ENCODE data around the gene SLC38A3. TPM values are rescaled to one million over a fixed set of nuclear protein-coding genes. Genes with fewer than 3 reads are reported as not detected.

Gene SLC38A3
- total RNA-seq, 1 experiment from 2014 or later = 6.0 TPM

DNA sequence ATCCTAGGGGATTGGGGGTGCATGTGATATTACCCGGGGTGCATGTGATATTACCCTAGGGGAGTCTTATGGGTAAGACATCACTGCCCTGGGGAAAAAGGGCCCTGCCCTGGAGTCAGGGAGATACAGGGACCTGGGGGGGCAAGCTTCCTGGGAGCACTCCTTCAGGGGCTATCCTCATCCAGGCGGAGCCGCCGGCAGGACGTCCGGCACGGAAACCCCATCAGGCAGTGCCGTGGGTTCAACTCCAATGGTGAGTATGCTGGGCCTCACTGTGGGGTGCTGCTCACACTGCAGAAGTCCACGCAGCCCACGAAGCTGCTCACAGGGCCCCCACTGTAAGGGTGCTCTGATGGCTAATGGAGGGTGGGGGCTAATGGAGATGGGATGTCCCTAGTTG is 19.0 kb upstream of the SLC38A3 start:
- in situ Hi-C loops (cut with HindIII; ENCODE audit: low pct_unique_long_range_greater_than_20kb, low sequenced_read_pairs) = no loop called here
- DNase-seq (ENCODE audit: low read depth, low spot score) = no peak
- intact Hi-C loops (cut with micrococcal nuclease; ENCODE audit: unreplicated experiment) = no loop called here
- BruUV-seq (replicated peaks) = no TSS peak
- ChIA-PET POLR2A (no interaction called here), CTCF (no interaction called here)
- ATAC-seq = no peak
- H3K4me1 ChIP-seq (ENCODE audit: control insufficient read depth, insufficient read depth, low read length) = peaks cover 27% of the 10 kb centered on the region
- no peak overlapping the region for H3K4me3 ChIP-seq (ENCODE audit: low read depth in 2 of 2, low read length in 2 of 2)
- H3K9me3 ChIP-seq (ENCODE audit: control insufficient read depth, insufficient read depth, low read depth, low read length) = no peaks in the 10 kb centered on the region
- H3K27ac ChIP-seq (ENCODE audit: low read length) = no peak overlapping the region
- no peaks in the 10 kb centered on the region for H3K27me3 ChIP-seq (ENCODE audit: control insufficient read depth, insufficient read depth, low read length)
- TF ChIP-seq POLR2AphosphoS5 (IDR thresholded peaks at IDR 0.05; ENCODE audit: low read depth, low read length) (no peak), REST (IDR thresholded peaks at IDR 0.05; ENCODE audit: insufficient read depth in 1 of 2, low read depth in 2 of 2, low read length in 1 of 2) (no peak), TCF7L2 (IDR thresholded peaks at IDR 0.05; ENCODE audit: low read depth, low read length) (no peak), CTCF (IDR thresholded peaks at IDR 0.05) (no peak), SIN3A (IDR thresholded peaks at IDR 0.05; ENCODE audit: borderline replicate concordance, insufficient read depth, low read depth, low read length) (no peak)
- no peaks in the 10 kb centered on the region; the same call in 1 of the 2 replicates for H3K36me3 ChIP-seq (ENCODE audit: control insufficient read depth, insufficient read depth, low read length)

- H3K4me3 ChIP-seq (ENCODE audit: low read depth in 2 of 2, low read length in 2 of 2) = no peak overlapping the region
- intact Hi-C loops (cut with micrococcal nuclease; ENCODE audit: unreplicated experiment) = no loop called here
- H3K9me3 ChIP-seq (ENCODE audit: control insufficient read depth, insufficient read depth, low read depth, low read length) = no peaks in the 10 kb centered on the region
- no peak overlapping the region for H3K27ac ChIP-seq (ENCODE audit: low read length)
- no peaks in the 10 kb centered on the region; the same call in 1 of the 2 replicates for H3K36me3 ChIP-seq (ENCODE audit: control insufficient read depth, insufficient read depth, low read length)
- BruUV-seq (replicated peaks) = no TSS peak
- DNase-seq (ENCODE audit: low read depth, low spot score) = no peak
- H3K4me1 ChIP-seq (ENCODE audit: control insufficient read depth, insufficient read depth, low read length) = peaks cover 28% of the 10 kb centered on the region
- POLR2A ChIA-PET = no interaction called here
- TF ChIP-seq CTCF (IDR thresholded peaks at IDR 0.05) (no peak), REST (IDR thresholded peaks at IDR 0.05; ENCODE audit: insufficient read depth in 1 of 2, low read depth in 2 of 2, low read length in 1 of 2) (no peak), TCF7L2 (IDR thresholded peaks at IDR 0.05; ENCODE audit: low read depth, low read length) (no peak), POLR2AphosphoS5 (IDR thresholded peaks at IDR 0.05; ENCODE audit: low read depth, low read length) (no peak)
- H3K27me3 ChIP-seq (ENCODE audit: control insufficient read depth, insufficient read depth, low read length) = no peaks in the 10 kb centered on the region
- in situ Hi-C loops (cut with HindIII; ENCODE audit: low pct_unique_long_range_greater_than_20kb, low sequenced_read_pairs) = no loop called here
- no peak for ATAC-seq
- CTCF ChIA-PET = interaction anchor here (0.9 kb wide), 1 partner anchor 8 kb away, joined by 6 read pairs; no protein-coding TSS in a partner anchor
Observed at GRCh38 chr3:50187750-50188149, 17.3 kb upstream of the SLC38A3 start.

All from Panc1 (cell line).